ENCODE results near the gene RENBP. TPM values are rescaled to one million over a fixed set of nuclear protein-coding genes. Genes with fewer than 3 reads are reported as not detected.

RENBP gene
- total and polyA plus RNA-seq, 2 of the 13 experiments (the other 11 are each of a cell fraction or from before 2014, with no cell fraction given) = 1.4 to 2.6 TPM

DNA sequence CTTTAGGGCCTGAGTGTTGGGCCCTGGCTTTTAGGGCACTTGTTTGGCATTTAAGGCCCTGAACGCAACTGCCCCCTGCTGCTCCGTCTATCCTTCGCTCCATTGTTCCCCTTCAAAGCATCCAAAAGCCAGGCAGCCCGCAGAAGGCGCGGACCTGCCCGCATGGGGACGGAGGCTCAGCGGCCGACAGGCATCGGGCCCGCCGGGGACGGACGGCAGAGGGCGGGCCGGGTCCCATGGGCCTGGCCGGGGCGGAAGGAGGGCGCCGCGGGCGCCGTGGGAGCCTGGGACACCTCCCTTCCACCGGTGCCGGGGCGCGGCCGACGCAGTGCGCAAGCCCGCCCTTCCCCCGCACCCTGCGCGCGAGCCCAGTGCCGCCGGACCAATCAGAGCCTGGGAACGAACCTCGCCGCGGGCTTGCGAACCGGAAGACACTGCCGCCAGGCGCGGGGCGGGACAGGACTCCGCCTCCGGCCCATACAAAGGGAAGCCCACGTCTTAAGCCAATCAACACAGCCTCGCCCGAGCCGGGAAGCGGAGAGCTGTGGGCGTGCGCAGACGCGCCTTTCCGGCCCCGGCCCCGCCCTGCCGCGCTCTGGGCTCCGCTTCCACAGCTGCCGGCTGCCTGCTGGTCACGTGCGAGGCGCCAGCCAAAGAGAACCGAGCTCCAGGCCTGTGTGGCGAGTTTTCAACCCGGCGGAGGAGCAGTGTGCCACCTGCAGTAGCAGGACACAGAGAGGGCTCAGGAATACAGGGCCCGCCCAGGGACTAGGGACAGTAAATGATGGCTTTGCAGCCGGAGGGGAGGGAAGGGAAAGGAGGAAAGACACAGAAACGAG is 16.3 kb downstream of the RENBP start (continued):
- no peak for TF ChIP-seq ZNF362 (CRISPR knock-in tag; IDR thresholded peaks at IDR 0.05; ENCODE audit: borderline replicate concordance)
- no peak for TF ChIP-seq FOSL1 (CRISPR knock-in tag; IDR thresholded peaks at IDR 0.05; ENCODE audit: borderline replicate concordance)
- TF ChIP-seq ZNF776 (CRISPR knock-in tag; IDR thresholded peaks at IDR 0.05) = 0 out of 2 replicates have a peak, but pooled peaks have one; percentile 54
- no peak for TF ChIP-seq ZSCAN30 (CRISPR knock-in tag; IDR thresholded peaks at IDR 0.05)
- no peak for TF ChIP-seq TOPORS (CRISPR knock-in tag; IDR thresholded peaks at IDR 0.05)
- TF ChIP-seq ELF4 (CRISPR knock-in tag; IDR thresholded peaks at IDR 0.05; ENCODE audit: borderline replicate concordance) = no peak
- TF ChIP-seq ELF3 (CRISPR knock-in tag; IDR thresholded peaks at IDR 0.05) = no peak; the same call in 1 of the 2 replicates
- TF ChIP-seq ZNF672 (CRISPR knock-in tag; IDR thresholded peaks at IDR 0.05) = no peak
- TF ChIP-seq CENPX (CRISPR knock-in tag; IDR thresholded peaks at IDR 0.05) = no peak
- TF ChIP-seq CEBPG (CRISPR knock-in tag; IDR thresholded peaks at IDR 0.05) = no peak
- 0 out of 2 replicates have a peak, but pooled peaks have one; percentile 21 for TF ChIP-seq ZKSCAN8 (CRISPR knock-in tag; IDR thresholded peaks at IDR 0.05; ENCODE audit: borderline replicate concordance)
- no peak for TF ChIP-seq RFXANK (CRISPR knock-in tag; IDR thresholded peaks at IDR 0.05)
- no peak; the same call in 1 of the 2 replicates for TF ChIP-seq ZZZ3 (CRISPR knock-in tag; IDR thresholded peaks at IDR 0.05; ENCODE audit: borderline replicate concordance)
- no peak for TF ChIP-seq RFXAP (CRISPR knock-in tag; IDR thresholded peaks at IDR 0.05; ENCODE audit: borderline replicate concordance)
- TF ChIP-seq SIX1 (CRISPR knock-in tag; IDR thresholded peaks at IDR 0.05; ENCODE audit: borderline replicate concordance) = no peak
- no peak for TF ChIP-seq ZFP37 (CRISPR knock-in tag; IDR thresholded peaks at IDR 0.05; ENCODE audit: borderline replicate concordance)
- peak; percentile 28; the same call in 1 of the 2 replicates for TF ChIP-seq ZNF556 (CRISPR knock-in tag; IDR thresholded peaks at IDR 0.05; ENCODE audit: borderline replicate concordance)
- no peak for TF ChIP-seq ZNF773 (CRISPR knock-in tag; IDR thresholded peaks at IDR 0.05; ENCODE audit: borderline replicate concordance)
- TF ChIP-seq, protein P1, sequence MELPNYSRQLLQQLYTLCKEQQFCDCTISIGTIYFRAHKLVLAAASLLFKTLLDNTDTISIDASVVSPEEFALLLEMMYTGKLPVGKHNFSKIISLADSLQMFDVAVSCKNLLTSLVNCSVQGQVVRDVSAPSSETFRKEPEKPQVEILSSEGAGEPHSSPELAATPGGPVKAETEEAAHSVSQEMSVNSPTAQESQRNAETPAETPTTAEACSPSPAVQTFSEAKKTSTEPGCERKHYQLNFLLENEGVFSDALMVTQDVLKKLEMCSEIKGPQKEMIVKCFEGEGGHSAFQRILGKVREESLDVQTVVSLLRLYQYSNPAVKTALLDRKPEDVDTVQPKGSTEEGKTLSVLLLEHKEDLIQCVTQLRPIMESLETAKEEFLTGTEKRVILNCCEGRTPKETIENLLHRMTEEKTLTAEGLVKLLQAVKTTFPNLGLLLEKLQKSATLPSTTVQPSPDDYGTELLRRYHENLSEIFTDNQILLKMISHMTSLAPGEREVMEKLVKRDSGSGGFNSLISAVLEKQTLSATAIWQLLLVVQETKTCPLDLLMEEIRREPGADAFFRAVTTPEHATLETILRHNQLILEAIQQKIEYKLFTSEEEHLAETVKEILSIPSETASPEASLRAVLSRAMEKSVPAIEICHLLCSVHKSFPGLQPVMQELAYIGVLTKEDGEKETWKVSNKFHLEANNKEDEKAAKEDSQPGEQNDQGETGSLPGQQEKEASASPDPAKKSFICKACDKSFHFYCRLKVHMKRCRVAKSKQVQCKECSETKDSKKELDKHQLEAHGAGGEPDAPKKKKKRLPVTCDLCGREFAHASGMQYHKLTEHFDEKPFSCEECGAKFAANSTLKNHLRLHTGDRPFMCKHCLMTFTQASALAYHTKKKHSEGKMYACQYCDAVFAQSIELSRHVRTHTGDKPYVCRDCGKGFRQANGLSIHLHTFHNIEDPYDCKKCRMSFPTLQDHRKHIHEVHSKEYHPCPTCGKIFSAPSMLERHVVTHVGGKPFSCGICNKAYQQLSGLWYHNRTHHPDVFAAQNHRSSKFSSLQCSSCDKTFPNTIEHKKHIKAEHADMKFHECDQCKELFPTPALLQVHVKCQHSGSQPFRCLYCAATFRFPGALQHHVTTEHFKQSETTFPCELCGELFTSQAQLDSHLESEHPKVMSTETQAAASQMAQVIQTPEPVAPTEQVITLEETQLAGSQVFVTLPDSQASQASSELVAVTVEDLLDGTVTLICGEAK (IDR thresholded peaks at IDR 0.05) = no peak
- TF ChIP-seq, protein P1 (CRISPR knock-in tag; IDR thresholded peaks at IDR 0.05) = no peak
- no peak for TF ChIP-seq MED13 (CRISPR knock-in tag; IDR thresholded peaks at IDR 0.05)

Measured in HepG2 (cell line).